Measurements from ENCODE around the gene PMF1. TPM values are rescaled to one million over a fixed set of nuclear protein-coding genes. Genes with fewer than 3 reads are reported as not detected.

Gene PMF1
- total and polyA plus RNA-seq, 2 of the 13 experiments (the other 11 are each of a cell fraction or from before 2014, with no cell fraction given): 72.5 to 89.0 TPM

DNA sequence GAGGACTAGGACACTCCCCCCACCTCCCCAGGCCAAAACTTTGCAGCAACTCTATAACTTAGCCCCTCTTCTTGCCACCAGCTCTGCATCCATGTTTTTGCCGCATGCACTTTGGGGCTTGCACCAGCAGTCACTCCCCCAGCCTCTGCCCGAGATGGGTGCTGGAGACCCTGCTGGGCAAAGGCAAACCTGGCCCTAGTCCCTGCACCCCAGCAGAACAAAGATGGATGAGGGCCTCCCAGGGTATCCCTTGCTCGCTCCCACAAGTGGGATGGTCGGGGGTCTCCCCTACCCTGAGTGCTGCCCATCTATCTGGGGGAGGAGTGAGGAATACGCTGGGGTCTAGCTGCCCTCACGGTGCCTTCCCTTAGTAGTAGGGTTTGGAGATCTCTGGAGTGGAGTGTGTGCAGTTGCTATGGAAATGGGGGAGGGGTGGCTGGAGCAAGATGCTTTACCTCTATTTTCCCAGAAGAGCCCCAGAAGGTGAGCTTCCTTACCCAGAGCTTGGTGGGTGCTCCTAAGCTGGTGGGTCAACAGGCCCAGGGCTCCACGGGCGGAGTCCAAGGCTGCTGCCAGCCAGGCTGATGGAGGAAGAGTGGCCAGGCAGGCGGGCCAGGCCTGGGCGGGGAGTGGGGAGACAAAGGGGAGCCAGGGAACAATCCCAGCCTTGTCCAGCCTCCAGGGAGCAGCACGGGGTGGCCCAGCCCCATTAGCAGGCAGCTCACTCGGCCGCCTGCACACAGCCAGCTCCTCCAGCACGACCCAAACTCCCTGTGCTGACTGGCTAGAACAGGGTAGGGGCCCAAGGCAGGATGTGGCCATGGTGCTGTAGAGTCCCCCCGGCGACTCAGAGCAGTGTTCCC, 34.9 kb downstream of the PMF1 start, which contains the start of gene PAQR6 (continued):
- no peak for TF ChIP-seq ZBTB46 (CRISPR knock-in tag; IDR thresholded peaks at IDR 0.05; ENCODE audit: borderline replicate concordance)
- TF ChIP-seq, protein P1, sequence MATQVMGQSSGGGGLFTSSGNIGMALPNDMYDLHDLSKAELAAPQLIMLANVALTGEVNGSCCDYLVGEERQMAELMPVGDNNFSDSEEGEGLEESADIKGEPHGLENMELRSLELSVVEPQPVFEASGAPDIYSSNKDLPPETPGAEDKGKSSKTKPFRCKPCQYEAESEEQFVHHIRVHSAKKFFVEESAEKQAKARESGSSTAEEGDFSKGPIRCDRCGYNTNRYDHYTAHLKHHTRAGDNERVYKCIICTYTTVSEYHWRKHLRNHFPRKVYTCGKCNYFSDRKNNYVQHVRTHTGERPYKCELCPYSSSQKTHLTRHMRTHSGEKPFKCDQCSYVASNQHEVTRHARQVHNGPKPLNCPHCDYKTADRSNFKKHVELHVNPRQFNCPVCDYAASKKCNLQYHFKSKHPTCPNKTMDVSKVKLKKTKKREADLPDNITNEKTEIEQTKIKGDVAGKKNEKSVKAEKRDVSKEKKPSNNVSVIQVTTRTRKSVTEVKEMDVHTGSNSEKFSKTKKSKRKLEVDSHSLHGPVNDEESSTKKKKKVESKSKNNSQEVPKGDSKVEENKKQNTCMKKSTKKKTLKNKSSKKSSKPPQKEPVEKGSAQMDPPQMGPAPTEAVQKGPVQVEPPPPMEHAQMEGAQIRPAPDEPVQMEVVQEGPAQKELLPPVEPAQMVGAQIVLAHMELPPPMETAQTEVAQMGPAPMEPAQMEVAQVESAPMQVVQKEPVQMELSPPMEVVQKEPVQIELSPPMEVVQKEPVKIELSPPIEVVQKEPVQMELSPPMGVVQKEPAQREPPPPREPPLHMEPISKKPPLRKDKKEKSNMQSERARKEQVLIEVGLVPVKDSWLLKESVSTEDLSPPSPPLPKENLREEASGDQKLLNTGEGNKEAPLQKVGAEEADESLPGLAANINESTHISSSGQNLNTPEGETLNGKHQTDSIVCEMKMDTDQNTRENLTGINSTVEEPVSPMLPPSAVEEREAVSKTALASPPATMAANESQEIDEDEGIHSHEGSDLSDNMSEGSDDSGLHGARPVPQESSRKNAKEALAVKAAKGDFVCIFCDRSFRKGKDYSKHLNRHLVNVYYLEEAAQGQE (IDR thresholded peaks at IDR 0.05; ENCODE audit: borderline replicate concordance in 1 of 2, low read depth in 1 of 2, low read length in 2 of 2): no peak
- no peak for TF ChIP-seq HNRNPH1 (optimal IDR thresholded peaks at IDR 0.05; ENCODE audit: low read depth, low read length)
- TF ChIP-seq ARID5B (CRISPR knock-in tag; IDR thresholded peaks at IDR 0.05): no peak
- TF ChIP-seq HNRNPLL (IDR thresholded peaks at IDR 0.05; ENCODE audit: low read depth, low read length, poor library complexity, severe bottlenecking): no peak
- TF ChIP-seq, protein P2, sequence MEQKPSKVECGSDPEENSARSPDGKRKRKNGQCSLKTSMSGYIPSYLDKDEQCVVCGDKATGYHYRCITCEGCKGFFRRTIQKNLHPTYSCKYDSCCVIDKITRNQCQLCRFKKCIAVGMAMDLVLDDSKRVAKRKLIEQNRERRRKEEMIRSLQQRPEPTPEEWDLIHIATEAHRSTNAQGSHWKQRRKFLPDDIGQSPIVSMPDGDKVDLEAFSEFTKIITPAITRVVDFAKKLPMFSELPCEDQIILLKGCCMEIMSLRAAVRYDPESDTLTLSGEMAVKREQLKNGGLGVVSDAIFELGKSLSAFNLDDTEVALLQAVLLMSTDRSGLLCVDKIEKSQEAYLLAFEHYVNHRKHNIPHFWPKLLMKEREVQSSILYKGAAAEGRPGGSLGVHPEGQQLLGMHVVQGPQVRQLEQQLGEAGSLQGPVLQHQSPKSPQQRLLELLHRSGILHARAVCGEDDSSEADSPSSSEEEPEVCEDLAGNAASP (CRISPR knock-in tag; IDR thresholded peaks at IDR 0.05; ENCODE audit: borderline replicate concordance): no peak
- TF ChIP-seq, protein P3, sequence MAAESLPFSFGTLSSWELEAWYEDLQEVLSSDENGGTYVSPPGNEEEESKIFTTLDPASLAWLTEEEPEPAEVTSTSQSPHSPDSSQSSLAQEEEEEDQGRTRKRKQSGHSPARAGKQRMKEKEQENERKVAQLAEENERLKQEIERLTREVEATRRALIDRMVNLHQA (CRISPR knock-in tag; IDR thresholded peaks at IDR 0.05): no peak
- TF ChIP-seq JUN (CRISPR knock-in tag; IDR thresholded peaks at IDR 0.05): no peak
- TF ChIP-seq, protein P4, sequence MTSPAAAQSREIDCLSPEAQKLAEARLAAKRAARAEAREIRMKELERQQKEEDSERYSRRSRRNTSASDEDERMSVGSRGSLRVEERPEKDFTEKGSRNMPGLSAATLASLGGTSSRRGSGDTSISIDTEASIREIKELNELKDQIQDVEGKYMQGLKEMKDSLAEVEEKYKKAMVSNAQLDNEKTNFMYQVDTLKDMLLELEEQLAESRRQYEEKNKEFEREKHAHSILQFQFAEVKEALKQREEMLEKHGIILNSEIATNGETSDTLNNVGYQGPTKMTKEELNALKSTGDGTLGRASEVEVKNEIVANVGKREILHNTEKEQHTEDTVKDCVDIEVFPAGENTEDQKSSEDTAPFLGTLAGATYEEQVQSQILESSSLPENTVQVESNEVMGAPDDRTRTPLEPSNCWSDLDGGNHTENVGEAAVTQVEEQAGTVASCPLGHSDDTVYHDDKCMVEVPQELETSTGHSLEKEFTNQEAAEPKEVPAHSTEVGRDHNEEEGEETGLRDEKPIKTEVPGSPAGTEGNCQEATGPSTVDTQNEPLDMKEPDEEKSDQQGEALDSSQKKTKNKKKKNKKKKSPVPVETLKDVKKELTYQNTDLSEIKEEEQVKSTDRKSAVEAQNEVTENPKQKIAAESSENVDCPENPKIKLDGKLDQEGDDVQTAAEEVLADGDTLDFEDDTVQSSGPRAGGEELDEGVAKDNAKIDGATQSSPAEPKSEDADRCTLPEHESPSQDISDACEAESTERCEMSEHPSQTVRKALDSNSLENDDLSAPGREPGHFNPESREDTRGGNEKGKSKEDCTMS (CRISPR knock-in tag; conservative IDR thresholded peaks at IDR 0.05): no peak
- no peak for TF ChIP-seq RFXAP (CRISPR knock-in tag; IDR thresholded peaks at IDR 0.05; ENCODE audit: borderline replicate concordance)

Measured in HepG2 (cell line).